ENCODE data around the gene NIBAN1. TPM values are rescaled to one million over a fixed set of nuclear protein-coding genes. Genes with fewer than 3 reads are reported as not detected.

The NIBAN1 gene
- total RNA-seq, 1 experiment from 2014 or later, result 8.1 TPM

GRCh38 chr1:184937729-184938128, 36.6 kb downstream of the NIBAN1 start:
- Mint-ChIP-seq H3K4me1 (peaks cover 21% of the 10 kb centered on the region), H3K9me3 (peaks cover 8% of the 10 kb centered on the region), H3K27ac (no peak overlapping the region), H3K4me3 (no peak overlapping the region), H3K27me3 (ENCODE audit: low read depth) (no peaks in the 10 kb centered on the region), H3K36me3 (no peaks in the 10 kb centered on the region)
- no peak for DNase-seq (ENCODE audit: low spot score)
- ChIA-PET CTCF (interaction anchor here (1.1 kb wide), 1 partner anchor 232 kb away, joined by 3 read pairs; no protein-coding TSS in a partner anchor), POLR2A (interaction anchor here (0.7 kb wide), 1 partner anchor 50 kb away, joined by 3 read pairs; no protein-coding TSS in a partner anchor)
- peak; percentile 50 for ATAC-seq
- TF ChIP-seq RELA (CRISPR knock-in tag; IDR thresholded peaks at IDR 0.05; ENCODE audit: borderline replicate concordance), result no peak
- TF ChIP-seq PRDM15 (CRISPR knock-in tag; IDR thresholded peaks at IDR 0.05), result no peak
- TF ChIP-seq CREB1 (CRISPR knock-in tag; IDR thresholded peaks at IDR 0.05), result no peak
- TF ChIP-seq FOXK1 (CRISPR knock-in tag; IDR thresholded peaks at IDR 0.05), result no peak
- no peak for TF ChIP-seq NFATC4 (CRISPR knock-in tag; IDR thresholded peaks at IDR 0.05)
- TF ChIP-seq ZNF671 (CRISPR knock-in tag; IDR thresholded peaks at IDR 0.05), result no peak
- no peak for TF ChIP-seq CREM (CRISPR knock-in tag; IDR thresholded peaks at IDR 0.05)
- no peak for TF ChIP-seq NFYB (CRISPR knock-in tag; conservative IDR thresholded peaks at IDR 0.05; ENCODE audit: low read depth)
- TF ChIP-seq ATF1 (CRISPR knock-in tag; IDR thresholded peaks at IDR 0.05), result no peak
- no peak for TF ChIP-seq ZBTB21 (CRISPR knock-in tag; IDR thresholded peaks at IDR 0.05; ENCODE audit: borderline replicate concordance)
- TF ChIP-seq ZNF416 (CRISPR knock-in tag; IDR thresholded peaks at IDR 0.05), result no peak
- TF ChIP-seq AR (CRISPR knock-in tag; IDR thresholded peaks at IDR 0.05), result no peak
- TF ChIP-seq USF1 (CRISPR knock-in tag; IDR thresholded peaks at IDR 0.05), result no peak
- TF ChIP-seq IRF2 (CRISPR knock-in tag; IDR thresholded peaks at IDR 0.05; ENCODE audit: borderline replicate concordance, low read depth), result no peak

GRCh38 chr1:184935920-184936798, 38.1 kb downstream of the NIBAN1 start:
- no peak for DNase-seq (ENCODE audit: low spot score)
- Mint-ChIP-seq H3K9me3 (peaks cover 8% of the 10 kb centered on the region), H3K4me1 (peaks cover 21% of the 10 kb centered on the region), H3K4me3 (no peak overlapping the region), H3K27ac (peak overlapping the region; percentile 37; the same call in 1 of the 2 replicates), H3K27me3 (ENCODE audit: low read depth) (no peaks in the 10 kb centered on the region), H3K36me3 (no peaks in the 10 kb centered on the region)
- ChIA-PET POLR2A (interaction anchor here (0.6 kb wide), 2 partner anchors 122 to 1313 kb away, joined by 3 to 4 read pairs; no protein-coding TSS in a partner anchor), CTCF (interaction anchor here (0.7 kb wide), 2 partner anchors 74 to 272 kb away, joined by 4 to 5 read pairs; no protein-coding TSS in a partner anchor)
- ATAC-seq, result no peak; the same call in 1 of the 2 replicates
- TF ChIP-seq CREB1 (CRISPR knock-in tag; IDR thresholded peaks at IDR 0.05) (no peak), AR (CRISPR knock-in tag; IDR thresholded peaks at IDR 0.05) (no peak), GRHL2 (CRISPR knock-in tag; IDR thresholded peaks at IDR 0.05; ENCODE audit: insufficient replicate concordance, severe bottlenecking) (no peak), E2F4 (CRISPR knock-in tag; IDR thresholded peaks at IDR 0.05; ENCODE audit: borderline replicate concordance, low read depth) (no peak), HMGA2 (CRISPR knock-in tag; IDR thresholded peaks at IDR 0.05) (no peak), ZNF512 (CRISPR knock-in tag; IDR thresholded peaks at IDR 0.05; ENCODE audit: borderline replicate concordance) (no peak), SP1 (CRISPR knock-in tag; conservative IDR thresholded peaks at IDR 0.05) (no peak), TEAD4 (CRISPR knock-in tag; IDR thresholded peaks at IDR 0.05) (no peak), PRRX2 (CRISPR knock-in tag; IDR thresholded peaks at IDR 0.05) (no peak)
